Body of pancreas (tissue), 4 donors: ENCODE results near the gene CST3. TPM values are rescaled to one million over a fixed set of nuclear protein-coding genes. Genes with fewer than 3 reads are reported as not detected.
"Not testable (repeated sequence)": the region's sequence is repeated elsewhere in the genome, so short reads cannot be mapped to it uniquely, and the experiment has no call there.

ENCODE experiments used
- ATAC-seq: fragments of 150-250 bp; one replicate; pipeline ENCODE4 v1.9.1; 2016
- DNase-seq, 4 donors: peaks; one replicate each; pipeline ENCODE4 v3.0.0-alpha.2; 2019
- H3K27ac ChIP-seq, 4 donors: fragments of 200-600 bp; sonication (generic); 1 replicate in 3 of 4; 2 replicates in 1 of 4; pipeline versions ENCODE4 v1.5.1 to v1.6.1; 2016 to 2019; ENCODE audit warnings: mild to moderate bottlenecking in 1 of 4, mixed read lengths in 1 of 4, moderate library complexity in 1 of 4
- H3K27me3 ChIP-seq, 2 donors: fragments of 200-600 bp; sonication (generic); one replicate each; pipeline ENCODE4 v1.6.0; 2016; ENCODE audit warnings: mild to moderate bottlenecking in 1 of 2
- H3K36me3 ChIP-seq, 2 donors: fragments of 200-600 bp; sonication (generic); replicated peaks in 1 of 2; 2 replicates each; pipeline ENCODE4 v1.5.1; 2016; ENCODE audit warnings: low read depth in 2 of 2; ENCODE audit not compliant: insufficient read depth in 1 of 2
- H3K4me1 ChIP-seq: fragments of 200-600 bp; sonication (generic); one replicate; pipeline ENCODE4 v1.6.0; 2016
- H3K4me3 ChIP-seq, 2 donors: fragments of 200-600 bp; sonication (generic); 1 replicate in 1 of 2; 2 replicates in 1 of 2; pipeline ENCODE4 v1.5.1; 2016 to 2019
- H3K9me3 ChIP-seq, 3 donors: fragments of 200-600 bp; sonication (generic); 1 replicate in 2 of 3; 2 replicates in 1 of 3; pipeline ENCODE4 v1.5.1; 2016
- POLR2A ChIP-seq, 3 donors: fragments of 450-650 bp; IDR thresholded peaks; one replicate each; pipeline ENCODE4 v1.6.1; 2016; ENCODE audit warnings: antibody characterized with exemption in 3 of 3, mild to moderate bottlenecking in 2 of 3
- WGBS, 2 donors: methylation state at CpG; one replicate each; pipeline ENCODE4 v1.1.5; 2017; 5-methylcytosine and 5-hydroxymethylcytosine counted together
- intact Hi-C: fragments of 100-400 bp; cut with DNase I; formaldehyde crosslinking; loops from one replicate; pipeline ENCODE4 v1.15.1; 2023
- total RNA-seq, 2 donors: library from RNA; depleted of rRNA; stranded (reverse); fragments of >200 nt; gene quantifications; one replicate each; pipeline ENCODE4 v1.1.0, GENCODE V29; 2016
- TF ChIP-seq, protein P1 (sequence below), 7 experiments: fragments of 450-650 bp in 4 of 7; fragments of 200-600 bp in 3 of 7; sonication (generic) in 3 of 7; IDR thresholded peaks; one replicate each; pipeline ENCODE4 v1.5.1; 2016 to 2019; ENCODE audit warnings: antibody characterized with exemption in 7 of 7

CST3 gene
- total RNA-seq, 2 donors from 2014 or later = 491 to 654 TPM

DNA sequence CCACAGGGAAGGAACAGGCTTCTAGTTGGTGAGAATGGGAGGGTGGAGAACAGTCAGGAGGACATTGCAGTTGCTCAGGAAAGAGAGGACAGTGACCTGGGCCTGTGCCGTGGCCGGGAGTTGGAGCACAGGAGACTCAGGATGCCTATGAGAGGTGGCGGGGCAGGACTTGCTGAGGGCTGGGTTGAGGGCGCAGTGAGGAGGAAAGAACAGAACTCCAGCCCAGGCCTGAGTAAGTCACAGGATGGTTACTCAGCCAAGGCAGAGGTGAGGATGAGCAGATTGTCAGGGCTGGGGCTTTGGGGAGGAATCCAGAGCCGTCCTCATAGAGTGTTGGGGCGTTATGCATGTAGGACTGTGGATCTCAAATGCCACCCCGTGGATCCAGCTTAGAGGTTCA is 29.9 kb upstream of the CST3 start:
- H3K4me3 ChIP-seq = no peak overlapping the region
- H3K27ac ChIP-seq = no peak overlapping the region
- 58 to 70% methylated on average over 7 of the region's 7 CpGs for WGBS, 2 donors
- no peaks in the 10 kb centered on the region for H3K4me1 ChIP-seq
- ATAC-seq (no peak), DNase-seq (no peak)
- H3K9me3 ChIP-seq = no peaks in the 10 kb centered on the region
- no peaks in the 10 kb centered on the region for H3K27me3 ChIP-seq
- no peak for TF ChIP-seq POLR2A (IDR thresholded peaks at IDR 0.05)
- TF ChIP-seq, protein P1, sequence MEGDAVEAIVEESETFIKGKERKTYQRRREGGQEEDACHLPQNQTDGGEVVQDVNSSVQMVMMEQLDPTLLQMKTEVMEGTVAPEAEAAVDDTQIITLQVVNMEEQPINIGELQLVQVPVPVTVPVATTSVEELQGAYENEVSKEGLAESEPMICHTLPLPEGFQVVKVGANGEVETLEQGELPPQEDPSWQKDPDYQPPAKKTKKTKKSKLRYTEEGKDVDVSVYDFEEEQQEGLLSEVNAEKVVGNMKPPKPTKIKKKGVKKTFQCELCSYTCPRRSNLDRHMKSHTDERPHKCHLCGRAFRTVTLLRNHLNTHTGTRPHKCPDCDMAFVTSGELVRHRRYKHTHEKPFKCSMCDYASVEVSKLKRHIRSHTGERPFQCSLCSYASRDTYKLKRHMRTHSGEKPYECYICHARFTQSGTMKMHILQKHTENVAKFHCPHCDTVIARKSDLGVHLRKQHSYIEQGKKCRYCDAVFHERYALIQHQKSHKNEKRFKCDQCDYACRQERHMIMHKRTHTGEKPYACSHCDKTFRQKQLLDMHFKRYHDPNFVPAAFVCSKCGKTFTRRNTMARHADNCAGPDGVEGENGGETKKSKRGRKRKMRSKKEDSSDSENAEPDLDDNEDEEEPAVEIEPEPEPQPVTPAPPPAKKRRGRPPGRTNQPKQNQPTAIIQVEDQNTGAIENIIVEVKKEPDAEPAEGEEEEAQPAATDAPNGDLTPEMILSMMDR (IDR thresholded peaks at IDR 0.05) = no peak
- intact Hi-C loops = no loop called here
- H3K36me3 ChIP-seq = no peaks in the 10 kb centered on the region

DNA sequence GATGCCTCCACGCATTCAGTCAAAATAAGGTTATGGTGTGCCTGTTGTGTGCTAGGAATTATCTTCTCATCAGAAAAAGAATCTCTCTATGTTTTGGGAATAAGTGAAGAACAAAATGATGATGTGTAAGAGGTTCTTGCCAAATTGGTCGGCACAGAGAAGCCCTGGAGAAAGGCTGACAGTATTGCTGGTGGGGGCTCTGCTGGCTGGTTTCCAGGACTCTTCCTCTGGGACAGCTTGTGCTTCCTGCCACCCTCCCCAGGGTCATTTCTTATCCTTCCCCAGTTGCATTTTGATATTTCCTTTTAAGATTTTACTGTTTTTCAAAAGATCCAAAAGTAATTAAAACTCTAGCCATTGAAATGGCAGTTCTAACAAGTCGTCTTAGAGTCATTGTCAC is 28.9 kb upstream of the CST3 start:
- ATAC-seq (no peak), DNase-seq (no peak)
- H3K9me3 ChIP-seq = no peaks in the 10 kb centered on the region
- H3K27me3 ChIP-seq = no peaks in the 10 kb centered on the region
- 52 to 57% methylated on average over 3 of the region's 3 CpGs for WGBS, 2 donors
- no peak overlapping the region for H3K4me3 ChIP-seq
- H3K27ac ChIP-seq = no peak overlapping the region
- H3K36me3 ChIP-seq = no peaks in the 10 kb centered on the region
- H3K4me1 ChIP-seq = no peaks in the 10 kb centered on the region
- TF ChIP-seq, protein P1 (IDR thresholded peaks at IDR 0.05) = no peak
- no peak for TF ChIP-seq POLR2A (IDR thresholded peaks at IDR 0.05)
- intact Hi-C loops = no loop called here

DNA sequence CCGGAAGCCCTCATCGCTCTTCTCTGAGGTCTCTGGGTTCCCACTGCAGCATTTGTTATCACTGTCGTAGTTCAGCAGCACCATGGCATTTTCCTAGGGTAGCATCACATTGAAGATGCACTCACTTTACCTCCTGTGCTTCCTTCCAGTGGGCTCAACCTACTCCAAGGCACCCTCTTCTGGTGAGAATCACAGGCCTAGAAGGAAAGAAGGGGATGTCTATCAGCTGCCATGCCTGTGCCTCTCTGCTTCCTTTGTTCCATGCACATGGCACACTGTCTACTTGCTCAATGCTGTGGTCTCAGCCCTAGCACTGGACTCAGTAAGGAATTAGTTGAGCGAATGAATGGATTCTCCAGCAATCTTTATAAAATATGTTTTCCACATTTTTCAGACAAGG is 28.4 kb upstream of the CST3 start:
- Histone ChIP-seq H3K36me3 (no peaks in the 10 kb centered on the region), H3K9me3 (no peaks in the 10 kb centered on the region), H3K4me1 (no peaks in the 10 kb centered on the region), H3K27ac (no peak overlapping the region), H3K4me3 (no peak overlapping the region), H3K27me3 (no peaks in the 10 kb centered on the region)
- TF ChIP-seq POLR2A (IDR thresholded peaks at IDR 0.05) = no peak
- TF ChIP-seq, protein P1 (IDR thresholded peaks at IDR 0.05) = no peak
- DNase-seq (no peak), ATAC-seq (no peak)
- WGBS, 2 donors = 80 to 83% methylated on average over 4 of the region's 4 CpGs
- intact Hi-C loops = no loop called here

DNA sequence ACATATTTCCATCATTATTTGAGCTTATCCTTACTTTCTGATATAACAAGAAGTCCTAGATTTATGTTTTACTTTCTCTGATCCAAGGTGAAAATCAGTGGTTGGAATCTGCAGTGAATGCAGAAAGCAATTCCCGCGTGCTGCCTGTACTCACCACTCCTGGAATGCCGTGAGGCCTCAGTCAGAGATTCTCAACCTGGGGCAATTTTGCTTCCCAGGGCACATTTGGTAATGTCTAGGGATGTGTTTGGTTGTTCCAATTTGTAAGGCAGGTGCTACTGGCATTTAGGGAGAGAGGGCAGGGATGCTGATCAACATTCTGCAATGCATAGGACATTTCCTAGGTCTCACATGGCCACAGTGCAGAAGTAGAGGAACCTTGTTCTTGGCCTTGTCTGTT is 27.2 kb upstream of the CST3 start:
- no peaks in the 10 kb centered on the region for H3K4me1 ChIP-seq
- TF ChIP-seq POLR2A (IDR thresholded peaks at IDR 0.05) = no peak
- TF ChIP-seq, protein P1 (IDR thresholded peaks at IDR 0.05) = no peak
- intact Hi-C loops = no loop called here
- no peak overlapping the region for H3K4me3 ChIP-seq
- no peak for ATAC-seq
- no peak for DNase-seq
- 89 to 93% methylated on average over 3 of the region's 3 CpGs for WGBS, 2 donors
- no peaks in the 10 kb centered on the region for H3K36me3 ChIP-seq
- no peak overlapping the region for H3K27ac ChIP-seq
- no peaks in the 10 kb centered on the region for H3K27me3 ChIP-seq
- no peaks in the 10 kb centered on the region for H3K9me3 ChIP-seq

DNA sequence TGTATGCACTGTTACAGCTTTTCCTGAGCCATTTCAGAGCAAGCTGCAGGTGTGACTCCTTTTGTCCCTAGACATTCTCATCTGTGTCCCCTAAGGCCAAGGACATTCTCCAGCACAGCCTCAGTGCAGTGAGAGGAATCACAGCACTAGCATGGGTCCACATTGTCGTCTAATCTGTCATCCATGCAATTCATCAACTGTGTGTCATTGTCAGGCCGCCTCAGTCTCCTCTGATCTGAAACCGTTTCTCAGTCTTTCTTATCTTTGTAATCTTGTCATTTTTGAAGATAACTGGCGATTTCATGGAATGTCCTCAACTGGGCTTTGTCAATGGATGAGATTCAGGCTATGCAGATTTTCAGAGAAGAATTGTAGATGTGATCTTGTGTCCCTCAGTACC is 26.3 kb upstream of the CST3 start:
- H3K4me3 ChIP-seq, H3K27ac ChIP-seq, H3K4me1 ChIP-seq, DNase-seq, H3K9me3 ChIP-seq, ATAC-seq, H3K36me3 ChIP-seq, intact Hi-C loops, H3K27me3 ChIP-seq: not testable (repeated sequence)
- 45 to 57% methylated on average over 4 of the region's 4 CpGs for WGBS, 2 donors
